DOHH2 (cell line): ENCODE measurements around the gene TRIM41.

ENCODE experiments used
- H3F3A ChIP-seq: fragments of 200-600 bp; sonication (generic), shearing (Covaris generic); 2 replicates; pipeline ENCODE4 v1.6.0; 2016; ENCODE audit warnings: antibody characterized with exemption, mild to moderate bottlenecking; ENCODE audit not compliant: control insufficient read depth, insufficient read depth
- H3K27ac ChIP-seq: fragments of 200-600 bp; sonication (generic); 2 replicates; pipeline ENCODE4 v1.5.1; 2014; ENCODE audit warnings: low read depth, mild to moderate bottlenecking, low read length, moderate library complexity
- H3K27me3 ChIP-seq: fragments of 200-600 bp; sonication (generic); 2 replicates; pipeline ENCODE4 v1.6.1; 2014; ENCODE audit warnings: mild to moderate bottlenecking, low read length, mixed read lengths; ENCODE audit not compliant: control insufficient read depth
- H3K36me3 ChIP-seq: fragments of 200-600 bp; sonication (generic); 2 replicates; pipeline ENCODE4 v1.6.1; 2014; ENCODE audit warnings: mild to moderate bottlenecking, low read length, moderate library complexity, mixed read lengths; ENCODE audit not compliant: control insufficient read depth
- H3K4me1 ChIP-seq: fragments of 200-600 bp; sonication (generic); 2 replicates; pipeline ENCODE4 v1.6.1; 2014; ENCODE audit warnings: mild to moderate bottlenecking, low read length, mixed read lengths; ENCODE audit not compliant: control insufficient read depth
- H3K4me2 ChIP-seq: fragments of 200-600 bp; sonication (generic); 2 replicates; pipeline ENCODE4 v1.6.0; 2014; ENCODE audit warnings: mild to moderate bottlenecking, low read length, moderate library complexity
- H3K4me3 ChIP-seq: fragments of 200-600 bp; sonication (generic); 2 replicates; pipeline ENCODE4 v1.5.1; 2014; ENCODE audit warnings: mild to moderate bottlenecking, low read length, mixed read lengths
- H3K79me2 ChIP-seq: fragments of 200-600 bp; sonication (generic); 2 replicates; pipeline ENCODE4 v1.6.1; 2014; ENCODE audit warnings: mild to moderate bottlenecking, low read length, mixed read lengths; ENCODE audit not compliant: control insufficient read depth
- H3K9me2 ChIP-seq: fragments of 200-600 bp; sonication (generic); replicated peaks from 2 replicates; pipeline ENCODE4 v1.6.1; 2014; ENCODE audit warnings: mild to moderate bottlenecking, low read length, mixed read lengths; ENCODE audit not compliant: control insufficient read depth
- H3K9me3 ChIP-seq: fragments of 200-600 bp; sonication (generic); 2 replicates; pipeline ENCODE4 v1.6.1; 2014; ENCODE audit warnings: antibody characterized with exemption, low read length, mixed read lengths; ENCODE audit not compliant: control insufficient read depth, insufficient read depth
- H4K20me1 ChIP-seq: fragments of 200-600 bp; sonication (generic); 2 replicates; pipeline ENCODE4 v1.6.0; 2014; ENCODE audit warnings: low read depth, mild to moderate bottlenecking, antibody characterized with exemption, low read length, moderate library complexity; ENCODE audit not compliant: control insufficient read depth, insufficient read depth
- EZH2phosphoT487 ChIP-seq: fragments of 200-600 bp; sonication (generic); IDR thresholded peaks from 2 replicates; pipeline ENCODE4 v1.6.1; 2017; ENCODE audit warnings: borderline replicate concordance, mild to moderate bottlenecking, antibody characterized with exemption, low read length, moderate library complexity, mixed read lengths
- TF ChIP-seq, protein P1 (sequence below): fragments of 200-600 bp; sonication (generic); IDR thresholded peaks from one replicate; pipeline ENCODE4 v1.5.1; 2014; ENCODE audit warnings: antibody characterized with exemption, mild to moderate bottlenecking, low read depth, low read length; ENCODE audit not compliant: poor library complexity, severe bottlenecking

TRIM41 gene

GRCh38 chr5:181231432-181231831 is 8.4 kb downstream of the TRIM41 start:
- Histone ChIP-seq H3F3A (peaks cover 26% of the 10 kb centered on the region), H3K4me2 (no peak overlapping the region), H4K20me1 (no peaks in the 10 kb centered on the region), H3K4me1 (peaks cover 22% of the 10 kb centered on the region), H3K27ac (no peak overlapping the region), H3K9me2 (no peaks in the 10 kb centered on the region), H3K27me3 (no peaks in the 10 kb centered on the region), H3K79me2 (peaks cover 20% of the 10 kb centered on the region), H3K36me3 (peaks cover 64% of the 10 kb centered on the region), H3K4me3 (no peak overlapping the region), H3K9me3 (no peaks in the 10 kb centered on the region)
- TF ChIP-seq, protein P1, sequence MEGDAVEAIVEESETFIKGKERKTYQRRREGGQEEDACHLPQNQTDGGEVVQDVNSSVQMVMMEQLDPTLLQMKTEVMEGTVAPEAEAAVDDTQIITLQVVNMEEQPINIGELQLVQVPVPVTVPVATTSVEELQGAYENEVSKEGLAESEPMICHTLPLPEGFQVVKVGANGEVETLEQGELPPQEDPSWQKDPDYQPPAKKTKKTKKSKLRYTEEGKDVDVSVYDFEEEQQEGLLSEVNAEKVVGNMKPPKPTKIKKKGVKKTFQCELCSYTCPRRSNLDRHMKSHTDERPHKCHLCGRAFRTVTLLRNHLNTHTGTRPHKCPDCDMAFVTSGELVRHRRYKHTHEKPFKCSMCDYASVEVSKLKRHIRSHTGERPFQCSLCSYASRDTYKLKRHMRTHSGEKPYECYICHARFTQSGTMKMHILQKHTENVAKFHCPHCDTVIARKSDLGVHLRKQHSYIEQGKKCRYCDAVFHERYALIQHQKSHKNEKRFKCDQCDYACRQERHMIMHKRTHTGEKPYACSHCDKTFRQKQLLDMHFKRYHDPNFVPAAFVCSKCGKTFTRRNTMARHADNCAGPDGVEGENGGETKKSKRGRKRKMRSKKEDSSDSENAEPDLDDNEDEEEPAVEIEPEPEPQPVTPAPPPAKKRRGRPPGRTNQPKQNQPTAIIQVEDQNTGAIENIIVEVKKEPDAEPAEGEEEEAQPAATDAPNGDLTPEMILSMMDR = no peak
- TF ChIP-seq EZH2phosphoT487 = no peak

DNA sequence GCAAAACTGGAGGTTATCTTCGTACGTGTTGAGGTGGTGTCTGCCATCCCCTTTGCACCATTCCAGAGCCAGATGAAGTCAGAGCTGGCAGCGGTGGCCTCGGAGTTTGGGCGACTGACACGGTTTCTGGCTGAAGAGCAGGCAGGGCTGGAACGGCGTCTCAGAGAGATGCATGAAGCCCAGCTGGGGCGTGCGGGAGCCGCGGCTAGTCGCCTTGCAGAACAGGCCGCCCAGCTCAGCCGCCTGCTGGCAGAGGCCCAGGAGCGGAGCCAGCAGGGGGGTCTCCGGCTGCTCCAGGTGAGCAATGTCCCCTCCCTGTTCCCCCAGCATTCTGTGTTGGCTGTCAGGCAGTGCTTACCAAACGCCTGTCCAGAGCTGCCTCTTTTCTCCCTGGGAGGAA is 9.5 kb downstream of the TRIM41 start:
- Histone ChIP-seq H3K4me2 (no peak overlapping the region), H3K4me3 (no peak overlapping the region), H3K9me2 (no peaks in the 10 kb centered on the region), H3K79me2 (peaks cover 14% of the 10 kb centered on the region), H3F3A (peaks cover 38% of the 10 kb centered on the region), H3K9me3 (no peaks in the 10 kb centered on the region), H3K4me1 (peaks cover 22% of the 10 kb centered on the region), H3K36me3 (peaks cover 70% of the 10 kb centered on the region), H3K27ac (no peak overlapping the region), H4K20me1 (peaks cover 1% of the 10 kb centered on the region; the same call in 1 of the 2 replicates), H3K27me3 (no peaks in the 10 kb centered on the region)
- no peak for TF ChIP-seq EZH2phosphoT487
- TF ChIP-seq, protein P1 = no peak

DNA sequence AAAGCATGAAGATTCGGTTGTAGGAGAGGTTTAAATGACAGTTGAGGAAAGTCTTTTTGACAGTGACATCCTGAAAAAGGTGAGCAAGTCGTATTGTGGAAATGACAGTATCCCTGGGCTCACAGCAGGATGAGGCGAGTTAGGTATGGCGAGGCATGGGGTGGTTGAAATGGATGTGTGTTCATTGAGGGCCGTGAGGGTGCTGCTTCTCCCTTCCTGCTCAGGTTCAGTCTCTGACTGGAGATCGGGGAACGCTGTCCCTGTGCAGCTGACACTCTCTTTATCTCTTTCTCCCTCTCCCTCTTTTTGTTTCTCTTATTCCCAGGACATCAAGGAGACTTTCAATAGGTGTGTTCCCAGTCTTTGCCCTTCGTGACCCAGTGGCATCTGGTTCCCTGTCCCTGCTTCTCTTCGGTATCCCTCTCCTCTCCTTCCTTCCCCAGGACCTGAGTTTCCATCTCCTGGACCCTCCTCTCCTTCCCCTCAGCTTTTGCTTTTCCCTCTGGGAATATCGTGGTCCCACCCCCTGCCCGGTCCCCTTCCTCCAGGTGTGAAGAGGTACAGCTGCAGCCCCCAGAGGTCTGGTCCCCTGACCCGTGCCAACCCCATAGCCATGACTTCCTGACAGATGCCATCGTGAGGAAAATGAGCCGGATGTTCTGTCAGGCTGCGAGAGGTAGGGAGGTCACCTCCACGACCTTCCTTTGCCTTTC is 10.2 kb downstream of the TRIM41 start:
- Histone ChIP-seq H3K4me1 (peaks cover 22% of the 10 kb centered on the region), H3K27ac (no peak overlapping the region), H3K27me3 (no peaks in the 10 kb centered on the region), H3F3A (peaks cover 44% of the 10 kb centered on the region), H3K9me2 (no peaks in the 10 kb centered on the region), H4K20me1 (peaks cover 8% of the 10 kb centered on the region), H3K4me2 (no peak overlapping the region), H3K79me2 (peaks cover 11% of the 10 kb centered on the region), H3K4me3 (no peak overlapping the region), H3K9me3 (no peaks in the 10 kb centered on the region), H3K36me3 (peaks cover 74% of the 10 kb centered on the region)
- TF ChIP-seq, protein P1 = no peak
- TF ChIP-seq EZH2phosphoT487 = no peak
